SK-N-SH treated with all-trans-retinoic acid at 6 μM for 48 hours (cell line): ENCODE measurements around the gene ABHD2.

Experiments
- CREB5 ChIP-seq: fragments of 250-450 bp; sonication (Bioruptor Pico); IDR thresholded peaks from 2 replicates; pipeline ENCODE4 v1.5.1; 2020; ENCODE audit warnings: low read depth, mild to moderate bottlenecking, moderate library complexity
- ZFP3 ChIP-seq: fragments of 250-450 bp; sonication (Bioruptor Pico); IDR thresholded peaks from 2 replicates; pipeline ENCODE4 v1.5.0; 2020; ENCODE audit warnings: mild to moderate bottlenecking, moderate library complexity

DNA sequence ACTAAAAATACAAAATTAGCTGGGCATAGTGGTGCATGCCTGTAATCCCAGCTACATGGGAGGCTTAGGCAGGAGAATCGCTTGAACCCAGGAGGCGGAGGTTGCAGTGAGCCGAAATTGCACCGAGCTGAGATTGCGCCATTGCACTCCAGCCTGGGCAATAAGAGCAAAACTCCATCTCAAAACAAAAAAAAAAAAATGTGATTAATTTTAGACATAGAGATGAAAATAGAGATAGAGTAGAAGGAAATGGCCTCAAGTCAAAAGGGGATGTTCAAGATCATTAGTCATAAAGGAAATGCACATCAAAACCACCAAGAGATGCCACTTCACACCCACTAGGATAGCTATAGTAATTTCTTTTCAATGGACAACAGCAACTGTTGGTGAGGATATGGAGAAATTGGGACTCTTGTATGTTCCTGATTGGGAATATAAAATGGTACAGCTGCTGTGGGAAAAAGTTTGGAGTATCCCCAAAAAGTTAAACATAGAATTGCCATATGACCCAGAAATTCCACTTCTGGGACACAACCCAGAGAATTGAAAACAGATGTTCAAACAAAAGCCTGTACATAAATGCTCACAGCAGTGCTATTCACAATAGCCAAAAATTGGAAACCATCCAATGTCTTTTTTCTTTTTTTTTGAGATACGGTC, 55.4 kb downstream of the ABHD2 start:
- no peak for TF ChIP-seq CREB5 (CRISPR knock-in tag)
- TF ChIP-seq ZFP3 (CRISPR knock-in tag) = no peak
